Astrocyte of the cerebellum (primary cell): ENCODE data around the gene ATP6V1A.
A peak's percentile ranks its signal among the peaks of the same experiment; 100 is the strongest.

Source experiments
- DNase-seq: peaks from one replicate; pipeline ENCODE4 v3.0.0-alpha.2; 2011; ENCODE audit warnings: low read depth
- H3K4me3 ChIP-seq: 2 replicates; pipeline ENCODE4 v1.5.1; 2011; ENCODE audit warnings: mild to moderate bottlenecking, low read depth, low read length, moderate library complexity
- CTCF ChIP-seq: IDR thresholded peaks from 2 replicates; pipeline ENCODE4 v1.5.1; 2012; ENCODE audit warnings: low read length, low read depth, moderate library complexity, mild to moderate bottlenecking; ENCODE audit errors: missing control alignments
- in situ Hi-C: cut with HindIII; loops from 2 replicates; pipeline ENCODE4 v1.10.0; 2017; ENCODE audit warnings: low sequenced_read_pairs

The ATP6V1A gene

DNA sequence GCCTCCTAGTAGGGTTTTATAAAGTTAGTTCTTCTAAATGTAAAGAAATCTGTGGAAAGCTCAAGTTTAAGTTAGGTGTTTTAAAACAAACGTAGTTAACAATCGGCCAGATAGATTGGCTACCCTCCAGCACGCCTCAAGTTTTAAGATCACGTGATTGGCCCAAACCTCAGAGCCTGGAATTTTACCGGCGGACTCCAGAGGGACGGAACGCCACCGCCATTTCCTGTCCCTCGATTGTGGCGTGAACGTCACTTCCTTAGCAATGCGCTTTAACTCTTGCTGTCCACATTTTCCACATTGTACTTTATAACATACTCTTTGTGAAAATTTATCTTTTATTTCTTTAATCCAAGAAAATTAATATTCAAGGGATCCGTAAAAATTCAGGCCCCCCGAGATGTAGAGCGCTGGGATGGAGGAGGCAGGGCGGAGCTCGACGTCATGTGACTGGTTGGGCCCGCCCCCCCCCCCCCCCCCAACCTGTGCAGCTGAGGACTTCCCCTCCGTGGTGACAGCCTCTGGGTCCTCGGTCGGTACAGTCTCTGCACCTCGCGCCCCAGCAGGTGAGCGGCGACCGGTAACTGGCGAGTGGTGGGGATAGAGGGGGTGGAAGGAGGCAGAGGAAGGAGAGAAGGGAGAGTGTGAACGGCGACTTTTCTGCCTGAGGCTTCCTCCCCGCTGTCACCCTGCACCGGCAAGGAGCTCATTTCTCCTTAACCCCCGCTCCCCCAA, at the start of gene ATP6V1A:
Gene ATP6V1A, plus strand, starts transcription at position 488 of the 735 bp plus-strand sequence. CDS start 31,719 bp downstream, outside the sequence.
- in situ Hi-C loops: no loop called here
- H3K4me3 ChIP-seq: peak within 1 kb of the TSS; percentile 77
- peak; percentile 93 for DNase-seq
- TF ChIP-seq CTCF: no peak

- DNase-seq: no peak
- H3K4me3 ChIP-seq: peak overlapping the region; percentile 73
- no peak for TF ChIP-seq CTCF
- in situ Hi-C loops: no loop called here
Measured at GRCh38 chr3:113697500-113698090, 49.2 kb upstream of the ATP6V1A start.

DNA sequence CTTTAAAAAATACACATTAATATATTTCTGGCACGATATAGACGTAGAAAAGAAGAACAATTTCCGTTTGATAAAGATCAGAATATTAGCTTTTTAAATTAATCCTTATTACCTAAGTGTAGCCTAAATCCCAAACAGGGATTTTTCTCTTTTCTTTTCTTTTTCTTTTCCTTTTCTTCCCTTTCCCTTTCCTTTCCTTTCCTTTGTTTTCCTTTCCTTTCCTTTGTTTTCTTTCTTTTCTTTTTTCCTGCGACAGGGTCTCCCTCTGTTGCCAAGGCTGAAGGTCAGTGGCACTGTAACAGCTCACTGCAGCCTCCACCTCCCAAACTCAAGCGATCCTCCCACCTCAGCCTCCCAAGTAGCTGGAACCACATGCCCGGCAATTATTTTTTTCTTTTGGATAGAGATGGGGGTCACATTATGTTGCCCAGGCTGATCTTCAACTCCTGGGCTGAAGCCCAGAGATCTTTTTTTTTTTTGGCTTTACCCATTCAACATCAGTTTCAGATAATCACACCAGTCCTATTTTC, 48.6 kb upstream of the ATP6V1A start:
- no peak for TF ChIP-seq CTCF
- in situ Hi-C loops: no loop called here
- no peak for DNase-seq
- H3K4me3 ChIP-seq: no peak overlapping the region

GRCh38 chr3:113698956-113699355, 47.9 kb upstream of the ATP6V1A start:
- no peak for TF ChIP-seq CTCF
- H3K4me3 ChIP-seq: peak overlapping the region; percentile 32
- in situ Hi-C loops: no loop called here
- no peak for DNase-seq

GRCh38 chr3:113707835-113708234, 39.0 kb upstream of the ATP6V1A start:
- no peak for TF ChIP-seq CTCF
- in situ Hi-C loops: no loop called here

DNA sequence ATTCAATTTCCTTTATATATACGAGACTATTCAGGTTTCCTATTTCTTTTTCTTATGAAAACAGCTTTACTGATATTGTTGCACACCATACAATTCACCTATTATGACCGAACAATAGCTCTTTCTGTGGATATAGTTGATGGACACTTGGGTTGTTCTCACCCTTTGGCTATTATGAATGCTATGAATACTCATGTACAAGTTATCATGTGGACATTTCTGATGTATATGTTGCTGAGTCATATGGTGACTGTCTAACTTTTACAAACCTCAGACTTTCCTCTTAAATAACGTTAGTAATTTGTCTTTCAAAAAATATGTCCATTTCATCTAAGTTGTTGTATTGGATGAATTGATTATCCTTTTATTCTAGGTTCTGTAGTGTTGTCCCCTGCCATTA, 34.7 kb upstream of the ATP6V1A start:
- no peak for DNase-seq
- no peak overlapping the region for H3K4me3 ChIP-seq
- in situ Hi-C loops: no loop called here
- no peak for TF ChIP-seq CTCF

More at GRCh38 chr3:113707835-113708234, 39.0 kb upstream of the ATP6V1A start:
- H3K4me3 ChIP-seq: no peak overlapping the region
- DNase-seq: no peak
